Large intestine (tissue), 3 donors: ENCODE results near the gene COMMD7. TPM values are rescaled to one million over a fixed set of nuclear protein-coding genes. Genes with fewer than 3 reads are reported as not detected.
"Not testable (repeated sequence)": the region's sequence is repeated elsewhere in the genome, so short reads cannot be mapped to it uniquely, and the experiment has no call there.

ENCODE experiments used
- DNase-seq, 2 donors: peaks; one replicate each; pipeline versions ENCODE4 v3.0.0 to v3.0.0-alpha.2; 2013
- H3K27ac ChIP-seq: one replicate; pipeline ENCODE4 v1.5.1; 2013; ENCODE audit warnings: low read length
- H3K27me3 ChIP-seq: 2 replicates; pipeline ENCODE4 v1.6.1; 2013; ENCODE audit warnings: low read length; ENCODE audit not compliant: control insufficient read depth, insufficient read depth
- H3K36me3 ChIP-seq: 2 replicates; pipeline ENCODE4 v1.6.1; 2013; ENCODE audit warnings: low read length; ENCODE audit not compliant: control insufficient read depth, insufficient read depth
- H3K4me1 ChIP-seq: one replicate; pipeline ENCODE4 v1.6.1; 2013; ENCODE audit warnings: low read length; ENCODE audit not compliant: control insufficient read depth, insufficient read depth
- H3K4me3 ChIP-seq: one replicate; pipeline ENCODE4 v1.5.1; 2013; ENCODE audit warnings: low read length
- H3K9me3 ChIP-seq: one replicate; pipeline ENCODE4 v1.6.1; 2013; ENCODE audit warnings: mild to moderate bottlenecking, low read depth, low read length, moderate library complexity; ENCODE audit not compliant: control insufficient read depth
- WGBS: methylation state at CpG from one replicate; pipeline ENCODE4 v1.1.5; 2013; ENCODE audit warnings: low lambda C conversion rate; ENCODE audit not compliant: insufficient coverage; 5-methylcytosine and 5-hydroxymethylcytosine counted together
- polyA plus RNA-seq: library from polyadenylated mRNA; unstranded; fragments of 120-200 nt; gene quantifications from one replicate; pipeline ENCODE4 v1.2.1, GENCODE V29; 2013

COMMD7 gene
- polyA plus RNA-seq, 1 donor = 40.1 TPM

DNA sequence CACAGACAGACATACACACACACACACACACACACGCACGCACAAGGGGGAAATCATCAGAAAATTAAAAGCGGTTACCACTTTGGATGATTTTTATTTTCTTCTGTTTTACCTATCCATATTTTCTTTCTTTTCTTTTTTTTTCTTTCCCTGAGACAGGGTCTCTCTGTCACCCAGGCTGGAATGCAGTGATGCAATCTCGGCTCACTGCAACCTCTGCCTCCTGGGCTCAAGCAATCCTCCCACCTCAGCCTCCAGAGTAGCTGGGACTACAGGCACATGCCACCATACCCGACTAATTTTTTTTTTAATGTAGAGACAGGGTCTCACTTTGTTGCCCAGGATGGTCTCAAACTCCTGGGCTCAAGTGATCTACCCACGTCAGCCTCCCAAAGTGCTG lies 14.8 kb downstream of the COMMD7 start:
- not testable (repeated sequence) for H3K27ac ChIP-seq, H3K4me3 ChIP-seq, DNase-seq, H3K9me3 ChIP-seq, H3K27me3 ChIP-seq
- Histone ChIP-seq H3K4me1 (peaks cover 17% of the 10 kb centered on the region), H3K36me3 (peaks cover 17% of the 10 kb centered on the region)
- 83% methylated on average over 1 of the region's 6 CpGs for WGBS

DNA sequence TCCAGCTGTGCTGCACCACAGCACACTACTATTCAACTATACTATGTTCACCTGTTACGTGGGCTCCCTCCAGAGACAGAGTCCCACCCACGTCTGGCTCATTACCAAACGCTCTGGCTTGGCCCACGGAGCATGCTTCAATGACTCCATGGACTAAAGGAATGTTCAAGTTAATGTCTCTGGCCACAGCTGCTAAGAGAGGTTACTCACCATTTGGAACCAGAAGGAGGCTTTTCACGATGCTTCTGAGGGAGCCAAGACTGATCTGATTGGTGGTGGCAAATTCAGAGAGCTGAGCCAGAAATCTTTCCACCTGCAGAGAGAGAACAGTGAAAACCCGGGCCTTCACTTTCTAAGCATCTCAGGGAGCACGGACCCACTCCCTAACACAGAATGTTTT lies 15.6 kb downstream of the COMMD7 start:
- Histone ChIP-seq H3K36me3 (peaks cover 17% of the 10 kb centered on the region), H3K9me3 (no peaks in the 10 kb centered on the region), H3K27ac (no peak overlapping the region), H3K4me3 (no peak overlapping the region), H3K4me1 (peaks cover 17% of the 10 kb centered on the region), H3K27me3 (no peaks in the 10 kb centered on the region)
- WGBS = no CpG with 5 or more reads among the region's 7 CpGs
- no peak for DNase-seq

DNA sequence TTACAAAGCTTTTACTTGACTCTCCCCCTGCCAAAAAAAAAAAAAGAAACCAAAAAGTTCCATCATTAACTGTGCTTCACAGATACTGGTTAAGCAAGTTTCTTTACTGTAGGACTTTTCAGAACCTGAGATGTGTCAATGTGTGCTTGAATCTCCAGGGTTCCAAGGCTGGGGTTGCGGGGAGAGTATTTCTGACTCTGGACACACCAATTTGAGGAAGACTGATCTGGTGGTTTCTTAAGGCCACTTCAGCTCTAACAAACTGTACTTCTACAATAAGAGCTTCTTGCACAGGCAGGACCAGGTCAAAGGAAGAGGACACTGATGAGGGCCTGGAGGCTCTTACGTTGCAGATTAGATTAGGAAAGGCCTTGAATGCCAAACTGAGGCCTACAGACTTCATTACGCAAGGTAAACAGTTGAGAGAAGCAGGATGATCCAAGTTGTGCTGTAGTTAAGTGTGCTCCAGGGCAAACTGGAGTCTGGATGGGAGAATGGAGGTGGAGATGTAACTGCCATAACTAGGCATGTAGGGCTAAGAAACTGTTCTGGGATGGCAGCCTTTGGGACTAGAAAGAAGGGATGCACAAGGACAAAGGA lies 24.4 kb downstream of the COMMD7 start:
- no peak for DNase-seq
- Histone ChIP-seq H3K9me3 (no peaks in the 10 kb centered on the region), H3K36me3 (peaks cover 7% of the 10 kb centered on the region), H3K4me1 (no peaks in the 10 kb centered on the region), H3K4me3 (no peak overlapping the region), H3K27ac (no peak overlapping the region), H3K27me3 (no peaks in the 10 kb centered on the region)
- no CpG with 5 or more reads among the region's 3 CpGs for WGBS

DNA sequence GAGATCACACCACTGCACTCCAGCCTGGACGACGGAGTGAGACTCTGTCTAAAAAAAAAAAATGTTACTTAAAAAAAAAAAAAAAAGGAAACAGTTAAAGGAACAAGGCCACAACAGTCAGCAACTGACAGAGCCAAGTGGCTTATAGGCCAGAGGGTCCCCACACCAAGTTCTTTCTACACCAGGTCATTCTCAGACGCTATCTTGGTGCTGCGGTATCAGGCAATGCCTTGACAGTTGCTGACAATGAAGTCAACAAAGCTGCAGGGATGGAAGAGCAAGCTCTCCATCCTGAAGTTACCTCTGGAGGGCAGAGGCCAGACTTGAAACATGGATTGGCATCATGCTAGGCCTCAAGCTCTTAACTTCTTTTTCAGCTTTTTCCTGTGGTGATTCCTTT lies 31.9 kb downstream of the COMMD7 start:
- no peaks in the 10 kb centered on the region for H3K9me3 ChIP-seq

DNA sequence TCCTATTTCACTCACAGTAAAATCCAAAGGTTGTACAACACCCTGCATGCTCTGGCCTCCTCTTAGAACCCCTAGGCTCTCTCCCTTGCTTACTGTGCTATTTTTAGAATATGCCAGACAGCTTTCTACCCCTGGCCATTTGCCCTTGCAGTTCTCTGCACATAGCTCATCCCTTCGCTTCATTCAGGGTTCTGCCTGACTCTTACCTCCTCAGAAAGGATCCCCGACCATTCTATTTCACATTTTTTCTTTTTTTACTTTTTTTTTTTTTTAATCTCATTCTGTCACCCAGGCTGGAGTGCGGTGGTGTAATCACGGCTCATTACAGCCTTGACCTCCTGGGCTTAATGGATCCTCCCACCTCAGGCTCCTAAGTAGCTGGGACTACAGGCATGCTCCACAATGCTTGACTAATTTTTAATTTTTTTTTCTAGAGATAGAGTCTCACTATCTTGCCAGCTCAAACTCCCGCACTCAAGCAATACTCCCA lies 33.6 kb downstream of the COMMD7 start:
- no peak for DNase-seq
- Histone ChIP-seq H3K4me3 (no peak overlapping the region), H3K27me3 (no peaks in the 10 kb centered on the region), H3K27ac (no peak overlapping the region), H3K4me1 (no peaks in the 10 kb centered on the region), H3K9me3 (no peaks in the 10 kb centered on the region), H3K36me3 (peaks cover 12% of the 10 kb centered on the region)
- WGBS = 64% methylated on average over 2 of the region's 5 CpGs

More for the DNA sequence above, 31.9 kb downstream of the COMMD7 start:
- WGBS = no CpG with 5 or more reads among the region's 4 CpGs
- peaks cover 11% of the 10 kb centered on the region for H3K36me3 ChIP-seq
- H3K27ac ChIP-seq = no peak overlapping the region
- no peak overlapping the region for H3K4me3 ChIP-seq
- H3K4me1 ChIP-seq = no peaks in the 10 kb centered on the region
- H3K27me3 ChIP-seq = no peaks in the 10 kb centered on the region
- no peak for DNase-seq

DNA sequence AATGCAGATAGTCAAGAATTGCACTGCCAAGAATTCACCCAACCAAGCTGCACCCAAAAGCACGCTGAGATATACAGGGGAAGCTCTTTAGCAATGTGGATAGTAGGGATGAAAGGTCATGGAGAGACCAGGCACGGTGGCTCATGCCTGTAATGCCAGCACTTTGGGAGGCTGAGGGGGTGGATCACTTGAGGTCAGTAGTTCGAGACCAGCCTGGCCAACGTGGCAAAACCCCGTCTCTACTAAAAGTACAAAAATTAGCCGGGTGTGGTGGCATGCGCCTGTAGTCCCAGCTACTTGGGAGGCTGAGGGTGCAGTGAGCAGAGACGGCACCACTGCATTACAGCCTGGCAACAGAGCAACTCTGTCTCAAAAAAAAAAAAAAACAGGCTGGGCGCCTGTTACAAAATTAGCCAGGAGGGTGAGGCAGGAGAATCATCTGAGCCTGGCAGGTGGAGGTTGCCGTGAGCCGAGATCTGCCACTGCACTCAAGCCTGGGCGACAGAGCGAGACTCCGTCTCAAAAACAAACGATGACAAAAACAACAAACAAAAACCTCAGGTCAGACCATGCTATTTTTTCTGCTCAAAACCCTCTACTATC lies 34.1 kb downstream of the COMMD7 start:
- H3K27me3 ChIP-seq, H3K27ac ChIP-seq, H3K4me3 ChIP-seq, DNase-seq, H3K4me1 ChIP-seq, H3K9me3 ChIP-seq: not testable (repeated sequence)
- H3K36me3 ChIP-seq = peaks cover 16% of the 10 kb centered on the region
- 100% methylated on average over 1 of the region's 15 CpGs for WGBS

DNA sequence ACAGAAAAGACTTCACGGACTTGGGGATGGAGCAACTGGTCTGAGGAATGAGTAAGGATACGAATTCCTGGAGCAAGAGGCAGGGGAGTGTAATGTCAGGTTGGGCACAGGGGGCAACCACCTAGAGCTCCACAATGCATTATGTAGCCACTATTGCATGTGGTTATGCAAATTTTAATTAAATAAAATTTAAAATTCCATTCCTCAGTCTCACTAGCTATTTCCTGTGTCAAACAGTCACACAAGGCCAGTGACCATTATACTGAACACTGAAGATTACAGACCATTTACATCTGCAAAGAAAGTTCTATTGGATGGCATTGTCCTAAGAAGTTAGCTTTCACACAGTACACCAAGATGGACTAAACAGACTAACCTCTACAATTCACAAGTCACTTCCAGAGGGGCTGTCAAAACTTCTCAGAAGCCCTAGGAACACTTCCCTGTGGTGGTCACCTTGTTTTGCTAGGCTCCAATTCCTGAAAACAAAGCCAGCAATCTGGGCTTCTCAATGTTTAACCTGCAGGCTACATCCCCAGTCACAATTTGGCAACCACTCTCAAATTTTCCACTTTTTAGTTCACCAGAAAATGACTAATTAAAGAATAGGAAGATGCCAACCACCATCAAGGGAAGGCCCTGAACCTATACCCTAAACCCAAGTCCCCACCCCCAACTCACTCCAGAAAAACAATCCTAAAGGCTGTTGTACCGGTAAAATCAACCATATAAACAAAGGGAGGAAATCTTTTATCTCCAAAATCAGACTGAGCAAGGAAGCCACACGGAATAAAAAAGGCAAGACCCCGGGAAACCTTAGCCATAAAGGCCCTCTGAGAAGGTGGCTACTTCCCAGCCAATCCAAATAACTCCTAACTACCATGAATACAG lies 35.3 kb downstream of the COMMD7 start:
- no peaks in the 10 kb centered on the region for H3K4me1 ChIP-seq
- peaks cover 20% of the 10 kb centered on the region for H3K36me3 ChIP-seq
- no peak for DNase-seq
- H3K4me3 ChIP-seq = no peak overlapping the region
- WGBS = 100% methylated on average over 1 of the region's 5 CpGs
- no peak overlapping the region for H3K27ac ChIP-seq
- no peaks in the 10 kb centered on the region for H3K9me3 ChIP-seq
- H3K27me3 ChIP-seq = no peaks in the 10 kb centered on the region

DNA sequence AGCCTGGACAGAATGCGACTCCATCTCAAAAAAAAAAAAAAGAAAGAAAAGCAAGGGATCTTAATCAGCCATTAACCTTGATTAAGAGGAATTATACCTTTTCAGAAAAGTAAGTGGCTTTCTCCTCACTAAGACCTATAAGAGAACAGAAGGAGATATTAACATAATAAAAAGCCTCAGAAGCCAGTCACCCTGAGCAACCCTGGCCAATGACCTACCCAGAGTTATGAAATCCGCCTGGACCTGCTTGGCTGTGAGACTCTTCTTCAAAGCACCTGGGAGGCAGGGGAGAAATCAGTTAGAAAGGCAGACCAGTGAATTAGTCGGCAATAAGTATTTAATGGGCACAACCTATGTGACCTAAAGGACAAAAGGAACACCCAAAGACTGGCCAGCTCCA lies 36.8 kb downstream of the COMMD7 start:
- Histone ChIP-seq H3K4me3 (no peak overlapping the region), H3K4me1 (no peaks in the 10 kb centered on the region), H3K36me3 (peaks cover 23% of the 10 kb centered on the region), H3K9me3 (no peaks in the 10 kb centered on the region), H3K27ac (no peak overlapping the region), H3K27me3 (no peaks in the 10 kb centered on the region)
- DNase-seq = no peak
- no CpG with 5 or more reads among the region's 3 CpGs for WGBS

DNA sequence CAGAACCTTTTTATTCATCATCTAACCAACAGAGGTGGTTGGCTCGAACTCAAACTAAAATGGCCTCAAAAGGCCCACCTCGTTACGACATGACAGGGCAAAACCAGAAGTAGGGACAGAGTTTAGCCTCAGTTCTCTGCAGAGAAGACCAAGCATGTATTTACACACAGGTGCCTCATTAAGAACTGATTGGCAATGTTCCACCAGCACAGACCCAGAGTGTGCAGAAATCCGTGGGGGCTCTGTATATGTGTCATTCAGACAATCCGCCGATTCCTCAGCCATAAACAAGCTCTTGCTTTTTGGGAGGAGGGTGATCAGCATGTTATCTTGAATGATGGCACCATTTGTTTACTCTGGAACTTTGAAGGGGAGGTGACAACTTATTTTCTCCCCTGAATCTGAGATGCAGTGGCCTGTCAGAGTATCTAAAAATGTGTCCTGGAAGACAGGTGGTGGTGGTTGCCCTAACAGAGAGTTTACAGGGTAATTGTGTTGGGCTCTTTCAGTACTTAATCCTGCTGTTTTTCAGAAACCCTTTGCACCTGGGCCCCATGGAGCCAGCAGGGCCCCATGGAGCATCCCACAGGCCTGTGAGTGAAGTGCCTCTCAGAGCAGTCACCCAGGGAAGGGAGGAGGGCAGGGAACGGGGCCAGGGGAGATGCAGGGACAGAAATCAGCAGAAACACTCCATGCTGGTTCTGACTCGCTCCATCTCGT lies 40.4 kb downstream of the COMMD7 start:
- no peaks in the 10 kb centered on the region for H3K27me3 ChIP-seq
- H3K36me3 ChIP-seq = peaks cover 22% of the 10 kb centered on the region
- WGBS = 73% methylated on average over 2 of the region's 9 CpGs

DNA sequence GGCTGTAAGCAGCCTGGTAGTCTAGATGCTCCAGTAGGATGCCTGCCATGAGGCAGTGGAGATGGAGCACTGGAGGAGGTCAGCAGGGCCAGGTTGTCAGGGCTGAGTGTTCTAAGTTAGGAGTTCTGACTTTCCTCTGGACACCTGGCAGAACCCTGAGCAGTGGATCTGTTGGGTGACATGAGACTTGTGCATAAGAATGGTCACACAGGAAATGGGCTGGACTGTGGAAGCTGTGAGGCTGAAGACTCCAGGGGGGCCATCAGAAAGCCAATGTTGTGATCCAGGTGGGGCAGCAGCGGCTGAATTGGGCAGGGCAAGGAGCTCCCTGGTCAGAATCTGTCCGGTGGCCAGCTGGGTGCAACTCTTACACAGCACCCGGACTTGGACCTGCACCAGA lies 45.7 kb downstream of the COMMD7 start:
- Histone ChIP-seq H3K4me3 (no peak overlapping the region), H3K27ac (no peak overlapping the region), H3K27me3 (no peaks in the 10 kb centered on the region), H3K4me1 (no peaks in the 10 kb centered on the region), H3K9me3 (no peaks in the 10 kb centered on the region), H3K36me3 (peaks cover 2% of the 10 kb centered on the region)
- no peak for DNase-seq
- no CpG with 5 or more reads among the region's 3 CpGs for WGBS

More for the DNA sequence above, 40.4 kb downstream of the COMMD7 start:
- Histone ChIP-seq H3K4me3 (no peak overlapping the region), H3K4me1 (no peaks in the 10 kb centered on the region), H3K27ac (no peak overlapping the region), H3K9me3 (no peaks in the 10 kb centered on the region)
- no peak for DNase-seq
